ENCODE measurements around the gene MEP1A.
"Not testable (repeated sequence)": the region's sequence is repeated elsewhere in the genome, so short reads cannot be mapped to it uniquely, and the experiment has no call there.

MEP1A gene

GRCh38 chr6:46758960-46759753 is 34.0 kb upstream of the MEP1A start:
- H2BK5ac ChIP-seq (ENCODE audit: low read depth, low read length, poor library complexity, severe bottlenecking) = no peak overlapping the region
- H2AFZ ChIP-seq (ENCODE audit: low read depth, low read length) = no peak overlapping the region
- no peak overlapping the region for H3K4me2 ChIP-seq (ENCODE audit: low read length, poor library complexity, severe bottlenecking)
- H3K23ac ChIP-seq (ENCODE audit: low read length in 2 of 2) = no peak overlapping the region
- H3K4ac ChIP-seq (ENCODE audit: low read depth in 1 of 2, low read length in 2 of 2) = no peak overlapping the region
- no peaks in the 10 kb centered on the region for H3K79me1 ChIP-seq (replicated peaks; ENCODE audit: low read length, poor library complexity, severe bottlenecking)
- H3K14ac ChIP-seq (ENCODE audit: low read length in 2 of 2) = no peak overlapping the region
- peaks cover 0 to 3% of the 10 kb centered on the region in 2 experiments for H3K27me3 ChIP-seq (ENCODE audit: control insufficient read depth in 1 of 2, insufficient read depth in 1 of 2, low read length in 2 of 2)
- no peak overlapping the region for H3K4me3 ChIP-seq (ENCODE audit: insufficient read depth in 1 of 2, low read depth in 1 of 2, low read length in 2 of 2)
- no peak overlapping the region for H4K91ac ChIP-seq (ENCODE audit: low read length)
- no peak overlapping the region for H4K8ac ChIP-seq (ENCODE audit: low read length)
- no peaks in the 10 kb centered on the region for H3K9me3 ChIP-seq (ENCODE audit: control insufficient read depth, low read length)
- DNase-seq = no peak
- H2BK120ac ChIP-seq (ENCODE audit: low read depth, low read length) = no peak overlapping the region
- no peak overlapping the region for H2BK12ac ChIP-seq (ENCODE audit: low read length in 2 of 2)
- 58% methylated on average over 1 of the region's 4 CpGs for WGBS
- no peak overlapping the region for H2AK5ac ChIP-seq (ENCODE audit: low read length, severe bottlenecking)
- H3K4me1 ChIP-seq (ENCODE audit: control insufficient read depth, insufficient read depth, low read depth, low read length) = no peaks in the 10 kb centered on the region
- no peak overlapping the region for H3K9ac ChIP-seq (ENCODE audit: low read length)
- H3K18ac ChIP-seq (ENCODE audit: low read depth in 1 of 2, low read length in 2 of 2) = no peak overlapping the region
- H3K36me3 ChIP-seq (ENCODE audit: control insufficient read depth in 1 of 2, insufficient read depth in 2 of 2, low read depth in 1 of 2, low read length in 2 of 2) = no peaks in the 10 kb centered on the region
- no peak overlapping the region for H3K27ac ChIP-seq (ENCODE audit: low read length, poor library complexity, severe bottlenecking)
- H2BK15ac ChIP-seq (ENCODE audit: low read depth, poor library complexity, severe bottlenecking) = no peak overlapping the region

- Histone ChIP-seq H3K4me3 (ENCODE audit: insufficient read depth in 1 of 2, low read depth in 1 of 2, low read length in 2 of 2) (no peak overlapping the region), H3K4me2 (ENCODE audit: low read length, poor library complexity, severe bottlenecking) (no peak overlapping the region), H3K9ac (ENCODE audit: low read length) (no peak overlapping the region), H3K4me1 (ENCODE audit: control insufficient read depth, insufficient read depth, low read depth, low read length) (no peaks in the 10 kb centered on the region), H3K4ac (ENCODE audit: low read depth in 1 of 2, low read length in 2 of 2) (no peak overlapping the region), H2BK12ac (ENCODE audit: low read length in 2 of 2) (no peak overlapping the region), H4K91ac (ENCODE audit: low read length) (no peak overlapping the region), H3K18ac (ENCODE audit: low read depth in 1 of 2, low read length in 2 of 2) (no peak overlapping the region), H2AK5ac (ENCODE audit: low read length, severe bottlenecking) (no peak overlapping the region), H3K27ac (ENCODE audit: low read length, poor library complexity, severe bottlenecking) (no peak overlapping the region), H2BK15ac (ENCODE audit: low read depth, poor library complexity, severe bottlenecking) (no peak overlapping the region), H2BK5ac (ENCODE audit: low read depth, low read length, poor library complexity, severe bottlenecking) (no peak overlapping the region), H3K27me3 (ENCODE audit: control insufficient read depth in 1 of 2, insufficient read depth in 1 of 2, low read length in 2 of 2) (peaks cover 0 to 3% of the 10 kb centered on the region in 2 experiments), H4K8ac (ENCODE audit: low read length) (no peak overlapping the region), H3K23ac (ENCODE audit: low read length in 2 of 2) (no peak overlapping the region), H2AFZ (ENCODE audit: low read depth, low read length) (no peak overlapping the region), H2BK120ac (ENCODE audit: low read depth, low read length) (no peak overlapping the region), H3K36me3 (ENCODE audit: control insufficient read depth in 1 of 2, insufficient read depth in 2 of 2, low read depth in 1 of 2, low read length in 2 of 2) (no peaks in the 10 kb centered on the region), H3K79me1 (replicated peaks; ENCODE audit: low read length, poor library complexity, severe bottlenecking) (no peaks in the 10 kb centered on the region), H3K9me3 (ENCODE audit: control insufficient read depth, low read length) (no peaks in the 10 kb centered on the region), H3K14ac (ENCODE audit: low read length in 2 of 2) (no peak overlapping the region)
- no peak for DNase-seq
- WGBS = 77% methylated on average over 3 of the region's 3 CpGs
Measured at GRCh38 chr6:46760925-46761324, 32.3 kb upstream of the MEP1A start.

GRCh38 chr6:46763466-46763865 is 29.7 kb upstream of the MEP1A start:
- Histone ChIP-seq H3K36me3 (ENCODE audit: control insufficient read depth in 1 of 2, insufficient read depth in 2 of 2, low read depth in 1 of 2, low read length in 2 of 2) (no peaks in the 10 kb centered on the region), H3K27ac (ENCODE audit: low read length, poor library complexity, severe bottlenecking) (no peak overlapping the region), H3K79me1 (replicated peaks; ENCODE audit: low read length, poor library complexity, severe bottlenecking) (no peaks in the 10 kb centered on the region), H3K4me2 (ENCODE audit: low read length, poor library complexity, severe bottlenecking) (no peak overlapping the region), H2AK5ac (ENCODE audit: low read length, severe bottlenecking) (no peak overlapping the region), H2BK5ac (ENCODE audit: low read depth, low read length, poor library complexity, severe bottlenecking) (no peak overlapping the region), H3K27me3 (ENCODE audit: control insufficient read depth in 1 of 2, insufficient read depth in 1 of 2, low read length in 2 of 2) (peaks cover 0 to 3% of the 10 kb centered on the region in 2 experiments), H3K23ac (ENCODE audit: low read length in 2 of 2) (no peak overlapping the region), H3K4ac (ENCODE audit: low read depth in 1 of 2, low read length in 2 of 2) (no peak overlapping the region), H3K14ac (ENCODE audit: low read length in 2 of 2) (no peak overlapping the region), H2BK15ac (ENCODE audit: low read depth, poor library complexity, severe bottlenecking) (no peak overlapping the region), H4K91ac (ENCODE audit: low read length) (no peak overlapping the region), H2AFZ (ENCODE audit: low read depth, low read length) (no peak overlapping the region), H3K4me3 (ENCODE audit: insufficient read depth in 1 of 2, low read depth in 1 of 2, low read length in 2 of 2) (no peak overlapping the region), H3K9me3 (ENCODE audit: control insufficient read depth, low read length) (no peaks in the 10 kb centered on the region), H2BK12ac (ENCODE audit: low read length in 2 of 2) (no peak overlapping the region), H3K4me1 (ENCODE audit: control insufficient read depth, insufficient read depth, low read depth, low read length) (no peaks in the 10 kb centered on the region), H3K9ac (ENCODE audit: low read length) (no peak overlapping the region), H4K8ac (ENCODE audit: low read length) (no peak overlapping the region), H3K18ac (ENCODE audit: low read depth in 1 of 2, low read length in 2 of 2) (no peak overlapping the region), H2BK120ac (ENCODE audit: low read depth, low read length) (no peak overlapping the region)
- no peak for DNase-seq
- WGBS = 80% methylated on average over 1 of the region's 2 CpGs

- H3K36me3 ChIP-seq (ENCODE audit: control insufficient read depth in 1 of 2, insufficient read depth in 2 of 2, low read depth in 1 of 2, low read length in 2 of 2); H4K8ac ChIP-seq (ENCODE audit: low read length); H2BK12ac ChIP-seq (ENCODE audit: low read length in 2 of 2); H2AK5ac ChIP-seq (ENCODE audit: low read length, severe bottlenecking); H3K4me3 ChIP-seq (ENCODE audit: insufficient read depth in 1 of 2, low read depth in 1 of 2, low read length in 2 of 2); DNase-seq; H3K14ac ChIP-seq (ENCODE audit: low read length in 2 of 2); H3K27me3 ChIP-seq (ENCODE audit: control insufficient read depth in 1 of 2, insufficient read depth in 1 of 2, low read length in 2 of 2); H3K4me2 ChIP-seq (ENCODE audit: low read length, poor library complexity, severe bottlenecking); H2BK15ac ChIP-seq (ENCODE audit: low read depth, poor library complexity, severe bottlenecking); H4K91ac ChIP-seq (ENCODE audit: low read length); H3K23ac ChIP-seq (ENCODE audit: low read length in 2 of 2); H3K4ac ChIP-seq (ENCODE audit: low read depth in 1 of 2, low read length in 2 of 2); H3K27ac ChIP-seq (ENCODE audit: low read length, poor library complexity, severe bottlenecking); H2BK5ac ChIP-seq (ENCODE audit: low read depth, low read length, poor library complexity, severe bottlenecking); H2BK120ac ChIP-seq (ENCODE audit: low read depth, low read length); H3K9me3 ChIP-seq (ENCODE audit: control insufficient read depth, low read length); H2AFZ ChIP-seq (ENCODE audit: low read depth, low read length); H3K9ac ChIP-seq (ENCODE audit: low read length); H3K79me1 ChIP-seq (replicated peaks; ENCODE audit: low read length, poor library complexity, severe bottlenecking); H3K4me1 ChIP-seq (ENCODE audit: control insufficient read depth, insufficient read depth, low read depth, low read length); H3K18ac ChIP-seq (ENCODE audit: low read depth in 1 of 2, low read length in 2 of 2): not testable (repeated sequence)
- 96% methylated on average over 7 of the region's 10 CpGs for WGBS
Measured at GRCh38 chr6:46764280-46764679, 28.9 kb upstream of the MEP1A start.
